Measurements from ENCODE around the gene LLGL2.
A peak's percentile ranks its signal among the peaks of the same experiment; 100 is the strongest.

Gene LLGL2

GRCh38 chr17:75565066-75565465 lies 39.6 kb downstream of the LLGL2 start:
- H3K27ac ChIP-seq: peak overlapping the region; percentile 63
- no peak for TF ChIP-seq ZFX (IDR thresholded peaks at IDR 0.05)

DNA sequence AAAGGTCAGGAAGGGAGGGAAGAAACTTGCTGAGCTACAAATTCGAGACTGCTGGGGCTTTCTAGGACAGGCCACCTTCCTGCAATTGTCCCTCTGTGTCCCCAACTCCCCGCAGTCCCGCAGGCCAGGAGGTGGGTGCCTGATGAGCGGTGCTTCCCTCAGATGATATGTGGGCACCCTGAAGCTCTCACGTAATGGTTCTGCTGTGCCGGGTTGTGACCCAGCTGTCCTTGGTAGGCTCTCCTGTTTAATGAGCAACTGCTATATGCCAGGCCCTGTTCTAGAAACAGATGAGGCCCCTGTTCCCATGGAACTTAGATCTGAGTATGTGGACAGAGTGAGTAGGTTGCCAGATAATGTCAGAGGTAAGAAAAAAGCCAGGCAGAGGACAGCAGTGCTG lies 40.1 kb downstream of the LLGL2 start:
- H3K27ac ChIP-seq: peak overlapping the region; percentile 63
- TF ChIP-seq CTCF (conservative IDR thresholded peaks at IDR 0.05) (no peak), ZFX (IDR thresholded peaks at IDR 0.05) (no peak)

GRCh38 chr17:75566416-75566815 lies 40.9 kb downstream of the LLGL2 start:
- no peak overlapping the region; the same call in 1 of the 2 replicates for H3K27ac ChIP-seq
- TF ChIP-seq ZFX (IDR thresholded peaks at IDR 0.05): no peak
- TF ChIP-seq CTCF (conservative IDR thresholded peaks at IDR 0.05): no peak

- TF ChIP-seq CTCF (conservative IDR thresholded peaks at IDR 0.05) (no peak), ZFX (IDR thresholded peaks at IDR 0.05) (no peak)
- no peak overlapping the region for H3K27ac ChIP-seq
Measured at GRCh38 chr17:75566834-75567233, 41.3 kb downstream of the LLGL2 start.

DNA sequence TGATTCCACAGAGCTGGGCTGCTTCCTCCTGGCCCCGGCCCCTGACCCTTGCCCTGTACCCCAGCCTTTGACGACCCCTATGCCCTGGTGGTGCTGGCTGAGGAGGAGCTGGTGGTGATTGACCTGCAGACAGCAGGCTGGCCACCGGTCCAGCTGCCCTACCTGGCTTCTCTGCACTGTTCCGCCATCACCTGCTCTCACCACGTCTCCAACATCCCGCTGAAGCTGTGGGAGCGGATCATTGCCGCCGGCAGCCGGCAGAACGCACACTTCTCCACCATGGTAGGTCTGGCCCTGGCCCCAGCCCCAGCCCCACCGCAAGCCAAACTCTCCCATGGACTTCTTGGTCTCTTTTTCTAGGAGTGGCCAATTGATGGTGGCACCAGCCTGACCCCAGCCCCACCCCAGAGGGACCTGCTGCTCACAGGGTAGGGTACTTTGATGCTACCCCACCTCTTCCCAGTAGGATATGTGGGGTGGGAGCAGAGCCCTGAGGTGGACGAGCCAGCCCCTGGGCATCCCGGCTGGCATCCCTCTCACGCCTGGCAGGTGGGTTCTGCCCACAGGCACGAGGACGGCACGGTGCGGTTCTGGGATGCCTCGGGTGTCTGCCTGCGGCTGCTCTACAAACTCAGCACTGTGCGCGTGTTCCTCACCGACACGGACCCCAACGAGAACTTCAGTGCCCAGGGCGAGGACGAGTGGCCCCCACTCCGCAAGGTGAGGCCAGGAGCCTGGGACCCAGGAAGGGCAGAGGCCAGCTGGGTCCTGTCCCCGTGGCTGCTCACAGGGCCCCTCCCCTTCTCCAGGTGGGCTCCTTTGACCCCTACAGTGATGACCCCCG lies 43.1 kb downstream of the LLGL2 start:
- no peak overlapping the region for H3K27ac ChIP-seq
- TF ChIP-seq ZFX (IDR thresholded peaks at IDR 0.05) (no peak), CTCF (conservative IDR thresholded peaks at IDR 0.05) (no peak)

GRCh38 chr17:75570034-75570676 lies 44.7 kb downstream of the LLGL2 start:
- H3K27ac ChIP-seq: no peak overlapping the region
- no peak for TF ChIP-seq CTCF (conservative IDR thresholded peaks at IDR 0.05)
- TF ChIP-seq ZFX (IDR thresholded peaks at IDR 0.05): no peak

DNA sequence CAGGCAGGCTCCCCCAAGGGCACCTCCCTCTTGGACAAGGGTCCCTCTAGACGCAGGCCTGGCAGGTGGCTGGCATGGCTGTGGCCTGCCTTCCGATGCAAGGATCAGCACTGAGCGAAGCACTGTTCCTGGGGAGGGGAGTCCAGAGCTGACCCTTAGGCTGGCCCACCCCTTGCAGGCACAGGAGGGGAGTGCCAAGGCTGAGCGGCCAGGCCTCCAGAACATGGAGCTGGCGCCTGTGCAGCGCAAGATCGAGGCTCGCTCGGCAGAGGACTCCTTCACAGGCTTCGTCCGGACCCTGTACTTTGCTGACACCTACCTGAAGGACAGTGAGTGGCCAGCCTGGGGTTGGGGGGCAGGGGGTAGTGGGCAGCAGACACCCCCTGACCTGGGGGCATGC lies 45.3 kb downstream of the LLGL2 start:
- TF ChIP-seq CTCF (conservative IDR thresholded peaks at IDR 0.05): no peak
- TF ChIP-seq ZFX (IDR thresholded peaks at IDR 0.05): no peak
- no peak overlapping the region for H3K27ac ChIP-seq
